Liver (tissue), 3 donors: Measurements from ENCODE around the gene AKAP13.

Experiments
- JUND ChIP-seq, 2 donors: IDR thresholded peaks; 2 replicates each; pipeline ENCODE4 v1.6.1; 2016; ENCODE audit warnings: antibody characterized with exemption in 2 of 2
- MAX ChIP-seq: IDR thresholded peaks from 2 replicates; pipeline ENCODE4 v1.6.1; 2016; ENCODE audit warnings: antibody characterized with exemption
- YY1 ChIP-seq: IDR thresholded peaks from 2 replicates; pipeline ENCODE4 v1.6.1; 2016; ENCODE audit warnings: antibody characterized with exemption, mild to moderate bottlenecking
- ZBTB33 ChIP-seq: IDR thresholded peaks from 2 replicates; pipeline ENCODE4 v1.6.1; 2016; ENCODE audit warnings: antibody characterized with exemption
- TF ChIP-seq, protein P1 (sequence below): fragments of 150-350 bp; IDR thresholded peaks from 2 replicates; pipeline ENCODE4 v1.5.1; 2017; ENCODE audit warnings: improper control_type of control experiment, low read depth, low read length; ENCODE audit not compliant: missing input control
- donor health status: healthy.
- donor health status: healthy.

- TF ChIP-seq, protein P1, sequence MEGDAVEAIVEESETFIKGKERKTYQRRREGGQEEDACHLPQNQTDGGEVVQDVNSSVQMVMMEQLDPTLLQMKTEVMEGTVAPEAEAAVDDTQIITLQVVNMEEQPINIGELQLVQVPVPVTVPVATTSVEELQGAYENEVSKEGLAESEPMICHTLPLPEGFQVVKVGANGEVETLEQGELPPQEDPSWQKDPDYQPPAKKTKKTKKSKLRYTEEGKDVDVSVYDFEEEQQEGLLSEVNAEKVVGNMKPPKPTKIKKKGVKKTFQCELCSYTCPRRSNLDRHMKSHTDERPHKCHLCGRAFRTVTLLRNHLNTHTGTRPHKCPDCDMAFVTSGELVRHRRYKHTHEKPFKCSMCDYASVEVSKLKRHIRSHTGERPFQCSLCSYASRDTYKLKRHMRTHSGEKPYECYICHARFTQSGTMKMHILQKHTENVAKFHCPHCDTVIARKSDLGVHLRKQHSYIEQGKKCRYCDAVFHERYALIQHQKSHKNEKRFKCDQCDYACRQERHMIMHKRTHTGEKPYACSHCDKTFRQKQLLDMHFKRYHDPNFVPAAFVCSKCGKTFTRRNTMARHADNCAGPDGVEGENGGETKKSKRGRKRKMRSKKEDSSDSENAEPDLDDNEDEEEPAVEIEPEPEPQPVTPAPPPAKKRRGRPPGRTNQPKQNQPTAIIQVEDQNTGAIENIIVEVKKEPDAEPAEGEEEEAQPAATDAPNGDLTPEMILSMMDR, result no peak
- TF ChIP-seq JUND (IDR thresholded peaks at IDR 0.05), result no peak
- TF ChIP-seq ZBTB33, result no peak
- no peak for TF ChIP-seq YY1
- TF ChIP-seq MAX, result peak; percentile 11
Measured at GRCh38 chr15:85588677-85589076, 208.3 kb downstream of the AKAP13 start.
